GM12878 (cell line): ENCODE measurements around the gene FAAP100. TPM values are rescaled to one million over a fixed set of nuclear protein-coding genes. Genes with fewer than 3 reads are reported as not detected.

ENCODE experiments used
- ATAC-seq: fragments of 200-7000 bp; cut with Tn5 transposase; 3 replicates; pipeline ENCODE4 v1.9.1; 2020; ENCODE audit warnings: mild to moderate bottlenecking, moderate library complexity
- BruUV-seq: library from RNA; stranded (reverse); fragments of 400-500 nt; replicated peaks from 2 replicates; lab custom pipeline; 2021; lab: Mats Ljungman, UMichigan
- CTCF ChIA-PET: fragments of 300-600 bp; sonication (Branson Sonifier 250); formaldehyde crosslinking; extraction: SDS; loops from one replicate; lab custom pipeline; 2021; ENCODE audit warnings: inconsistent platforms; lab: Yijun Ruan, JAX
- POLR2A ChIA-PET: fragments of 350-600 bp; formaldehyde crosslinking; extraction: SDS; loops from one replicate; lab custom pipeline; 2021; ENCODE audit warnings: inconsistent platforms; lab: Charles Lee
- RAD21 ChIA-PET: fragments of 300-600 bp; sonication (Branson Sonifier 250); formaldehyde crosslinking; loops from one replicate; lab custom pipeline; 2023; ENCODE audit warnings: antibody characterized with exemption; ENCODE audit not compliant: unreplicated experiment; lab: Charles Lee
- SMC1A ChIA-PET: fragments of 300-600 bp; sonication (Branson Sonifier 250); formaldehyde crosslinking; loops from one replicate; lab custom pipeline; 2023; ENCODE audit not compliant: unreplicated experiment, uncharacterized antibody; lab: Charles Lee
- DNase-seq: peaks from one replicate; pipeline ENCODE4 v3.0.0-alpha.2; 2011; ENCODE audit warnings: low read depth, low spot score
- FAIRE-seq: peaks from 3 replicates; lab custom pipeline; 2011; peaks lifted over from hg19 to GRCh38; lab: Jason Lieb, UNC
- H2AFZ ChIP-seq: 2 replicates; pipeline ENCODE4 v1.6.0; 2011; ENCODE audit warnings: low read depth, low read length, control low read depth; ENCODE audit not compliant: control insufficient read depth
- H3K27ac ChIP-seq: 2 replicates; pipeline ENCODE4 v1.5.1; 2011; ENCODE audit warnings: control low read depth; ENCODE audit not compliant: control insufficient read depth, insufficient read depth
- H3K27me3 ChIP-seq, 2 experiments: replicated peaks in 1 of 2; 2 replicates each; pipeline versions ENCODE4 v1.6.0 to v1.6.1; 2011; ENCODE audit warnings: low read length in 1 of 2; ENCODE audit not compliant: control insufficient read depth in 2 of 2, insufficient read depth in 2 of 2
- H3K36me3 ChIP-seq, 2 experiments: 2 replicates each; pipeline ENCODE4 v1.5.1; 2011; ENCODE audit warnings: low read length in 1 of 2; ENCODE audit not compliant: control insufficient read depth in 2 of 2, insufficient read depth in 2 of 2
- H3K4me1 ChIP-seq: 2 replicates; pipeline ENCODE4 v1.6.1; 2011; ENCODE audit warnings: mild to moderate bottlenecking, low read length, moderate library complexity, mixed read lengths; ENCODE audit not compliant: control insufficient read depth, insufficient read depth
- H3K4me2 ChIP-seq: 2 replicates; pipeline ENCODE4 v1.6.0; 2011; ENCODE audit warnings: control low read depth; ENCODE audit not compliant: control insufficient read depth, insufficient read depth
- H3K4me3 ChIP-seq: fragments of 200-600 bp; sonication (generic); 2 replicates; pipeline ENCODE4 v1.5.1; 2016
- H3K79me2 ChIP-seq: 2 replicates; pipeline ENCODE4 v1.6.0; 2011; ENCODE audit warnings: low read length; ENCODE audit not compliant: control insufficient read depth, insufficient read depth
- H3K9ac ChIP-seq: 2 replicates; pipeline ENCODE4 v1.8.0; 2011; ENCODE audit warnings: low read length, control low read depth, mixed read lengths; ENCODE audit not compliant: control insufficient read depth, insufficient read depth
- H3K9me3 ChIP-seq: replicated peaks from 3 replicates; pipeline ENCODE4 v1.5.1; 2011; ENCODE audit warnings: mild to moderate bottlenecking, low read length; ENCODE audit not compliant: control insufficient read depth, insufficient read depth
- H4K20me1 ChIP-seq: 2 replicates; pipeline ENCODE4 v1.6.0; 2011; ENCODE audit not compliant: control insufficient read depth, insufficient read depth
- CHD4 ChIP-seq: fragments of 200-600 bp; sonication (generic); IDR thresholded peaks from 2 replicates; pipeline ENCODE4 v1.6.1; 2016; ENCODE audit warnings: mild to moderate bottlenecking
- WGBS: methylation state at CpG from one replicate; pipeline ENCODE4 v1.1.6; 2016; ENCODE audit warnings: low lambda C conversion rate; ENCODE audit not compliant: insufficient replicate concordance, insufficient coverage; ENCODE audit errors: missing lambda C conversion rate; 5-methylcytosine and 5-hydroxymethylcytosine counted together
- in situ Hi-C: fragments of 300-500 bp; cut with MboI; formaldehyde crosslinking; loops from 9 replicates; pipeline ENCODE4 v1.14.3; 2018; ENCODE audit warnings: mixed read lengths
- intact Hi-C: fragments of 100-400 bp; cut with micrococcal nuclease; formaldehyde crosslinking; loops from one replicate; pipeline ENCODE4 v1.14.2; 2022; ENCODE audit not compliant: unreplicated experiment
- polyA plus RNA-seq, 11 experiments: library from polyadenylated mRNA; depleted of rRNA in 4 of 11; unstranded in 6 of 11; stranded (reverse) in 5 of 11; fragments of >200 nt; fragmentation: Nextera tagmentation in 4 of 11; fragmentation: Illumina TruSeq in 1 of 11; extraction: Ambion mirVana in 4 of 11; extraction: Trizol in 1 of 11; gene quantifications; 1 replicate in 1 of 11; 2 replicates in 10 of 11; pipeline versions ENCODE4 v1.2.1 to v1.2.3, GENCODE V29; 2011 to 2016; ENCODE audit warnings: inconsistent platforms in 2 of 11, missing spikeins in 2 of 11, low read depth in 1 of 11
- total RNA-seq, 4 experiments: library from RNA; depleted of rRNA in 3 of 4; stranded (reverse); fragments of >200 nt in 3 of 4; fragmentation: Illumina TruSeq in 1 of 4; extraction: Trizol in 1 of 4; gene quantifications; 2 replicates each; pipeline versions ENCODE4 v1.2.1 to v1.2.3, GENCODE V29; 2013 to 2021
- TF ChIP-seq, protein P1 (sequence below): fragments of 450-650 bp; formaldehyde crosslinking; IDR thresholded peaks from 2 replicates; pipeline ENCODE4 v1.5.0; 2022; ENCODE audit warnings: mild to moderate bottlenecking, missing genetic modification characterization

The FAAP100 gene
- total and polyA plus RNA-seq, 10 of the 15 experiments (the other 5 are each of a cell fraction or from before 2014, with no cell fraction given), result 0.11 to 46.2 (median 17.1) TPM

DNA sequence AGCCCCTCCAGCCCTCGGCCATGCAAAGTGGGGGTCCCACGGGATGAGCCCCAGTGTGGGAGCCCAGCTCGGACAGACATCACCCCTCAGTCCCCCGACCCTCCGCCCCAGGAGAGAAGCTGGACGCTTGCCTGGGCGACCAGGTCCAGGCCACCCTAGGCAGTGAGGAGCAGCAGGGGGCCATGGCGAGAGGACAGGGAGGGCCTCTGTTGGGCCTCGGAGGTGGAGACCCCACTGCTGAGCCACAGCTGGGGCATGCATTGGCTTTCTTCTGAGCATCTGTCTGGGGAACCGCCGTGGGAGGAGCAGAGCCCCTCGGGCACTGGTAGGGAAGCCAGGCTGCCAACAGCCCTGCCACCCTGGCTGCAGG is 52.6 kb downstream of the FAAP100 start:
- CTCF ChIA-PET, result interaction anchor here (1.3 kb wide), 1 partner anchor 101 kb away, joined by 3 read pairs; no protein-coding TSS in a partner anchor

More for the DNA sequence above, 52.6 kb downstream of the FAAP100 start:
- Histone ChIP-seq H3K9ac (no peak overlapping the region), H3K9me3 (no peaks in the 10 kb centered on the region; the same call in 2 of the 3 replicates), H3K36me3 (no peaks in the 10 kb centered on the region), H3K27ac (no peak overlapping the region), H3K4me1 (no peaks in the 10 kb centered on the region), H3K4me2 (no peak overlapping the region), H4K20me1 (no peaks in the 10 kb centered on the region), H2AFZ (no peak overlapping the region), H3K79me2 (no peaks in the 10 kb centered on the region), H3K4me3 (no peak overlapping the region), H3K27me3 (no peaks in the 10 kb centered on the region)
- WGBS, result 10% methylated on average over 12 of the region's 12 CpGs
- ChIA-PET RAD21 (interaction anchor here (1.1 to 1.5 kb wide), 2 partner anchors 11 to 208 kb away, joined by 3 to 4 read pairs; no protein-coding TSS in a partner anchor), SMC1A (no interaction called here), POLR2A (no interaction called here)
- DNase-seq, result no peak
- TF ChIP-seq CHD4, result no peak
- TF ChIP-seq, protein P1, sequence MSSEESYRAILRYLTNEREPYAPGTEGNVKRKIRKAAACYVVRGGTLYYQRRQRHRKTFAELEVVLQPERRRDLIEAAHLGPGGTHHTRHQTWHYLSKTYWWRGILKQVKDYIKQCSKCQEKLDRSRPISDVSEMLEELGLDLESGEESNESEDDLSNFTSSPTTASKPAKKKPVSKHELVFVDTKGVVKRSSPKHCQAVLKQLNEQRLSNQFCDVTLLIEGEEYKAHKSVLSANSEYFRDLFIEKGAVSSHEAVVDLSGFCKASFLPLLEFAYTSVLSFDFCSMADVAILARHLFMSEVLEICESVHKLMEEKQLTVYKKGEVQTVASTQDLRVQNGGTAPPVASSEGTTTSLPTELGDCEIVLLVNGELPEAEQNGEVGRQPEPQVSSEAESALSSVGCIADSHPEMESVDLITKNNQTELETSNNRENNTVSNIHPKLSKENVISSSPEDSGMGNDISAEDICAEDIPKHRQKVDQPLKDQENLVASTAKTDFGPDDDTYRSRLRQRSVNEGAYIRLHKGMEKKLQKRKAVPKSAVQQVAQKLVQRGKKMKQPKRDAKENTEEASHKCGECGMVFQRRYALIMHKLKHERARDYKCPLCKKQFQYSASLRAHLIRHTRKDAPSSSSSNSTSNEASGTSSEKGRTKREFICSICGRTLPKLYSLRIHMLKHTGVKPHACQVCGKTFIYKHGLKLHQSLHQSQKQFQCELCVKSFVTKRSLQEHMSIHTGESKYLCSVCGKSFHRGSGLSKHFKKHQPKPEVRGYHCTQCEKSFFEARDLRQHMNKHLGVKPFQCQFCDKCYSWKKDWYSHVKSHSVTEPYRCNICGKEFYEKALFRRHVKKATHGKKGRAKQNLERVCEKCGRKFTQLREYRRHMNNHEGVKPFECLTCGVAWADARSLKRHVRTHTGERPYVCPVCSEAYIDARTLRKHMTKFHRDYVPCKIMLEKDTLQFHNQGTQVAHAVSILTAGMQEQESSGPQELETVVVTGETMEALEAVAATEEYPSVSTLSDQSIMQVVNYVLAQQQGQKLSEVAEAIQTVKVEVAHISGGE (CRISPR knock-in tag), result no peak
- in situ Hi-C loops, result loop anchor here (25.0 kb wide), 1 partner anchor 362 kb away; no protein-coding TSS in a partner anchor
- ATAC-seq, result no peak
- no TSS peak for BruUV-seq
- intact Hi-C loops, result no loop called here
- FAIRE-seq, result no peak
